Metanephros (tissue), 1 donor: ENCODE results near the gene ARTN. TPM values are rescaled to one million over a fixed set of nuclear protein-coding genes. Genes with fewer than 3 reads are reported as not detected.

Experiments
- total RNA-seq: library from RNA; depleted of rRNA; stranded (reverse); fragments of >200 nt; gene quantifications from one replicate; pipeline ENCODE4 v1.2.3, GENCODE V29; 2014

ARTN gene
- 2.7 TPM for total RNA-seq

GRCh38 chr1:43933386-43934100, at the start of gene ARTN:
Gene ARTN (plus strand): TSS chr1:43933801. CDS start chr1:43935657, 1,856 bp downstream.

GRCh38 chr1:43946236-43947060, 12.8 kb downstream of the ARTN start, which contains the start of gene IPO13:
Gene IPO13 (plus strand): TSS chr1:43946950. CDS start chr1:43947601, 651 bp downstream.

GRCh38 chr1:43969746-43970466, 36.3 kb downstream of the ARTN start, which contains the start of gene DPH2:
Gene DPH2 (plus strand): TSS chr1:43970010. CDS start chr1:43970176, 166 bp downstream.

GRCh38 chr1:43974443-43975248, 41.0 kb downstream of the ARTN start, which contains the start of gene ATP6V0B:
Gene ATP6V0B (plus strand): TSS chr1:43974960. CDS start chr1:43975041, 81 bp downstream.

GRCh38 chr1:43978551-43979260, 45.1 kb downstream of the ARTN start, which contains the start of gene B4GALT2:
Gene B4GALT2 (plus strand): TSS chr1:43979210. CDS start chr1:43981161, 1,951 bp downstream.

Other genes starting within 250 kb of the ARTN start
- 30.9 TPM for gene ST3GAL3, start 226.3 kb upstream of the ARTN start, total RNA-seq
- 27.8 TPM for gene IPO13, start 13.1 kb downstream of the ARTN start, total RNA-seq
- gene DPH2, start 36.2 kb downstream of the ARTN start, total RNA-seq, result 24.5 TPM
- gene ATP6V0B, start 41.2 kb downstream of the ARTN start, total RNA-seq, result 93.0 TPM
- gene B4GALT2, start 45.4 kb downstream of the ARTN start, total RNA-seq, result 24.7 TPM
- gene CCDC24, start 57.8 kb downstream of the ARTN start, total RNA-seq, result 12.5 TPM
- gene SLC6A9, start 97.7 kb downstream of the ARTN start, total RNA-seq, result 5.4 TPM
- gene KLF17, start 185.0 kb downstream of the ARTN start, total RNA-seq, result not detected
- gene KLF18, start 207.8 kb downstream of the ARTN start, total RNA-seq, result not detected